Skeletal muscle tissue (tissue), 4 donors: Measurements from ENCODE around the gene HINT3. TPM values are rescaled to one million over a fixed set of nuclear protein-coding genes. Genes with fewer than 3 reads are reported as not detected.
"Not testable (repeated sequence)": the region's sequence is repeated elsewhere in the genome, so short reads cannot be mapped to it uniquely, and the experiment has no call there.

Experiments used
- H3K27ac ChIP-seq: one replicate; pipeline ENCODE4 v1.7.0; 2013; ENCODE audit warnings: mild to moderate bottlenecking, low read depth, low read length, inconsistent platforms
- H3K27me3 ChIP-seq, 3 donors: one replicate each; pipeline ENCODE4 v1.7.0; 2013; ENCODE audit warnings: low read length in 3 of 3; ENCODE audit not compliant: control insufficient read depth in 3 of 3, insufficient read depth in 3 of 3
- H3K36me3 ChIP-seq, 3 donors: one replicate each; pipeline ENCODE4 v1.7.0; 2013; ENCODE audit warnings: low read length in 3 of 3; ENCODE audit not compliant: control insufficient read depth in 3 of 3, insufficient read depth in 3 of 3
- H3K4me1 ChIP-seq, 3 donors: one replicate each; pipeline ENCODE4 v1.7.0; 2013; ENCODE audit warnings: low read length in 3 of 3, mild to moderate bottlenecking in 3 of 3; ENCODE audit not compliant: control insufficient read depth in 3 of 3, insufficient read depth in 3 of 3
- H3K4me3 ChIP-seq, 3 donors: one replicate each; pipeline ENCODE4 v1.7.0; 2013; ENCODE audit warnings: low read length in 3 of 3
- H3K9ac ChIP-seq, 3 donors: one replicate each; pipeline ENCODE4 v1.7.0; 2013; ENCODE audit warnings: low read length in 3 of 3, mild to moderate bottlenecking in 3 of 3, moderate library complexity in 2 of 3, low read depth in 1 of 3
- H3K9me3 ChIP-seq, 3 donors: one replicate each; pipeline ENCODE4 v1.7.0; 2013; ENCODE audit warnings: low read length in 3 of 3; ENCODE audit not compliant: control insufficient read depth in 3 of 3
- total RNA-seq: library from RNA; depleted of rRNA; stranded (reverse); fragments of >200 nt; gene quantifications from one replicate; pipeline ENCODE4 v1.2.3, GENCODE V29; 2014
- donor health status: Osteomylitis.

The HINT3 gene
- total RNA-seq, 1 donor from 2014 or later: 18.8 TPM

DNA sequence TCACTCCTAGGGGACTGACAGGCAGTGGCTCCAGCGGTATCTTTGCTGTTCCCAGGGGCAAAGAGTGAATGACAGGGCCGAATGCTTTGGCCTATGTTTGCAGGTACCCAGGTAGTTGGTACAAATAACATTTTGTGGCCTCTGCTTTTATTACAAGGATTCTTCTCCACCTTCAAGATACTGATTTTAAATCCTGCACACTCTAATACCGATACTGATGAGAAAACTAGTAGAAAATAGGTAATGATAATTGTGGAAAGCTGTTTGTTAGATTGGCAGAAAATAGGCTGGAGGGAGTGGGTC lies 772 bp downstream of the HINT3 start:
- peak overlapping the region; percentile 95 to 96 (median 96) for H3K9ac ChIP-seq
- peaks cover 2 to 5% (median 3%) of the 10 kb centered on the region in 3 donors for H3K36me3 ChIP-seq
- peak overlapping the region; percentile 86 to 94 (median 91) for H3K4me3 ChIP-seq
- peak overlapping the region; percentile 86 for H3K27ac ChIP-seq
- H3K9me3 ChIP-seq: no peaks in the 10 kb centered on the region
- H3K27me3 ChIP-seq: peaks cover 0 to 11% (median 6%) of the 10 kb centered on the region in 3 donors
- H3K4me1 ChIP-seq: peaks cover 4 to 26% (median 17%) of the 10 kb centered on the region in 3 donors

DNA sequence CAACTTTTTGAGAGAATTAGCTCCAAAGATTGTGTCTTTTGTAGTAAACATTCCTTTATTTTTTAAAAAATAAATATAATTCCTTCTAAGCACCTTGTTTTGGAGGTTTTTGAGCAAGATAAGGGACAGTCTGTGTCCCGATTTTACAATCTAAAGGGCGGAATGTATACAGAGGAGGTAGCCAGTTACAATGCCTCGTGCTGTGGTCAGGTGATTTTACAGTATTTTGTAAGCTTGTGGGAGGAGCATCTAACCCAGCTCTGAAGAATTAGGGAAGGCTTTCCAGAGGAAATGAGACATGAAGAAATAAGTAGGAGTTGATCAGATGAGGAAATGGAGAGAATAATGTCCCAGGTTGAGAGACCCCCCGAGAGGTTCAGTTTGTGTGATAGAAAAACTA lies 1.3 kb downstream of the HINT3 start:
- Histone ChIP-seq H3K9ac (peak overlapping the region; percentile 95 to 96 (median 96)), H3K27ac (peak overlapping the region; percentile 86)

DNA sequence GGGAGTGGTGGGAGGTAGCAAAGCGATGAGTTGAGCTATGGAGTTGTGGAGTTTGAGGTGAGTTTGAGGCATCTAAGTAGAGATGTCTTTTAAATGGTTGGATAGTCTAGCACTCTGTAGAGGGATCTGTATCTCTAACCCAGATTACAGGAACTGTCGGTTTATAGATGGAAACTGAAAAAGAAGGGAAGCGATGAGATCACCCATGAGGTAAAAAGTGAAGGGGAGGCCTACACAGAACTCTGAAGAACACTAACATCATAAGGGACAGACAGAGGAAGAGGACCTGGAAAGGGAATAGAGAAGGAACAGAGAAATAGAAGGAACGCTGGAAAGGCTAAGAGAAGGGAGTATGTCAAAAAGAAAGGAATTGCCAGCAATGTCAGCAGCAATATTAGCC lies 2.5 kb downstream of the HINT3 start:
- no peaks in the 10 kb centered on the region for H3K27me3 ChIP-seq
- no peak overlapping the region for H3K9ac ChIP-seq
- no peaks in the 10 kb centered on the region for H3K9me3 ChIP-seq
- H3K27ac ChIP-seq: no peak overlapping the region
- peaks cover 2 to 5% (median 3%) of the 10 kb centered on the region in 3 donors for H3K36me3 ChIP-seq
- H3K4me1 ChIP-seq: peaks cover 4 to 26% (median 17%) of the 10 kb centered on the region in 3 donors
- H3K4me3 ChIP-seq: no peak overlapping the region

More for the DNA sequence above, 1.3 kb downstream of the HINT3 start:
- peak overlapping the region; percentile 86 to 94 (median 91) for H3K4me3 ChIP-seq
- H3K4me1 ChIP-seq: peaks cover 4 to 26% (median 17%) of the 10 kb centered on the region in 3 donors
- peaks cover 0 to 10% (median 6%) of the 10 kb centered on the region in 3 donors for H3K27me3 ChIP-seq
- no peaks in the 10 kb centered on the region for H3K9me3 ChIP-seq
- H3K36me3 ChIP-seq: peaks cover 2 to 5% (median 3%) of the 10 kb centered on the region in 3 donors

DNA sequence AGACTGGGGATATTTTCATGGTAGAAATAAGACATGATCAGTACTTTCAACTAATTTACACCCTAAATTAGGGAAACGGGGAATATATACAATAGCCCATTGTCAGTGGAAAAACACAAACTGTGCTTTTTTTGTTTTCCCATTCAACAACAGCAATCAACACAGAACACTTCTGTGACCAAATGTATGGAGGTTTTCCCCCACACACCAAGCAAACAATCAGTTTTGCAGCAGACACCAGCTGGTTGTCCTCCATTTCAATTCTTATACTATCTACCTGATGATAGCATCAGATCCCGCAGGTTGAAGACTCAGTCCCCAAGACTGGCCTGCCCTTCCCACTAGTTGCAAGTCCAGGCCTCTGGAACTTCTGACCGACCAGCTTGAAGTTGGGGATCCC lies 4.5 kb downstream of the HINT3 start:
- Histone ChIP-seq H3K9ac (no peak overlapping the region), H3K4me1 (peaks cover 4 to 23% (median 15%) of the 10 kb centered on the region in 3 donors), H3K27ac (no peak overlapping the region), H3K27me3 (no peaks in the 10 kb centered on the region), H3K9me3 (no peaks in the 10 kb centered on the region), H3K4me3 (no peak overlapping the region), H3K36me3 (peaks cover 2 to 5% (median 3%) of the 10 kb centered on the region in 3 donors)

GRCh38 chr6:125962900-125963497 lies 6.4 kb downstream of the HINT3 start:
- H3K9me3 ChIP-seq: no peaks in the 10 kb centered on the region
- no peak overlapping the region for H3K9ac ChIP-seq

GRCh38 chr6:125963817-125964216 lies 7.2 kb downstream of the HINT3 start:
- no peak overlapping the region for H3K4me3 ChIP-seq
- H3K36me3 ChIP-seq: peaks cover under 1 to 13% (median 2%) of the 10 kb centered on the region in 3 donors
- H3K27ac ChIP-seq: no peak overlapping the region
- H3K4me1 ChIP-seq: peaks cover 0 to 8% (median 0%) of the 10 kb centered on the region in 3 donors
- no peaks in the 10 kb centered on the region for H3K27me3 ChIP-seq
- H3K9me3 ChIP-seq: no peaks in the 10 kb centered on the region
- no peak overlapping the region for H3K9ac ChIP-seq

More at GRCh38 chr6:125962900-125963497, 6.4 kb downstream of the HINT3 start:
- Histone ChIP-seq H3K4me1 (peaks cover 4 to 14% (median 7%) of the 10 kb centered on the region in 3 donors), H3K36me3 (peaks cover 2 to 10% (median 2%) of the 10 kb centered on the region in 3 donors), H3K4me3 (no peak overlapping the region), H3K27me3 (no peaks in the 10 kb centered on the region), H3K27ac (no peak overlapping the region)

DNA sequence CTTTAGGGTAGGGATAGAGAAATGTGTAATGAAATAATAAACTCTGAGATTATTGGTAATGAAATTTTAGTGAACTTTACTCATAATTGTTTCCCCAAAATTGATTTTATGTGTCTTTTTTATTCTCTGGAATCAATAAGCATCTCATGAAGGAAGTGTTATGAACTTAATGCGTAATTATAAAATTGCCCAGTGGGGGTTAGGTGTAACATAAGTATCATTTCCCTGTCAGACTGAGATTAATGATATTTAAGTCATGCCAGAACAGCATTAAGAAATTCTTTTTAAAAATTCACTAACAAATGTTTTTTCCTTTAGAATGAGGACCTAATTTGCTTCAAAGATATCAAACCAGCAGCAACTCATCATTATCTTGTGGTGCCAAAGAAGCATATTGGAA lies 10.0 kb downstream of the HINT3 start:
- Histone ChIP-seq H3K4me1 (no peaks in the 10 kb centered on the region), H3K27ac (no peak overlapping the region), H3K9me3 (no peaks in the 10 kb centered on the region), H3K4me3 (no peak overlapping the region), H3K27me3 (no peaks in the 10 kb centered on the region), H3K9ac (no peak overlapping the region), H3K36me3 (peaks cover 0 to 10% (median 2%) of the 10 kb centered on the region in 3 donors)

- no peaks in the 10 kb centered on the region for H3K27me3 ChIP-seq
- H3K9me3 ChIP-seq: no peaks in the 10 kb centered on the region
- no peak overlapping the region for H3K27ac ChIP-seq
- no peaks in the 10 kb centered on the region for H3K4me1 ChIP-seq
- no peak overlapping the region for H3K9ac ChIP-seq
- H3K36me3 ChIP-seq: peaks cover 0 to 10% (median 2%) of the 10 kb centered on the region in 3 donors
- no peak overlapping the region for H3K4me3 ChIP-seq
These were observed 11.9 kb downstream of the HINT3 start for GRCh38 chr6:125968493-125968892.

- Histone ChIP-seq H3K27me3 (no peaks in the 10 kb centered on the region), H3K4me1 (no peaks in the 10 kb centered on the region), H3K9me3 (no peaks in the 10 kb centered on the region), H3K9ac (no peak overlapping the region), H3K27ac (no peak overlapping the region), H3K4me3 (no peak overlapping the region), H3K36me3 (peaks cover 0 to 18% (median 10%) of the 10 kb centered on the region in 3 donors)
These were observed 14.2 kb downstream of the HINT3 start for GRCh38 chr6:125970760-125971159.

DNA sequence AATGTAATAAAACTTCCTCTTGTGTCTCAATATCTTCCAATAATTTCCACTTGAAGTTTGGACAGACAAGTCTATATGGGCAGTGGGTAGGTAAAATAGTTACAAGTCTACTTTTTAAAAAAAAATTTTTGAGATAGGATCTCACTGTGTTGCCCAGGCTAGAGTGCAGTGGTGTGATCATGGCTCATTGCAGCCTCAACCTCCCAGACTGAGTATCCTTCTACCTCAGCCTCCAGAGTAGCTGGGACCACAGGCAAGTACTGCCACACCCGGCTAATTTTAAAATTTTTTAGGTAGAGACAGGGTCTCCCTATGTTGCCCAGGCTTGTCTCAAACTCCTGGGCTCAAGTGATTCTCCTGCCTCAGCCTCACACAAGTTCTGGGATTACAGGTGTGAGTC lies 15.9 kb downstream of the HINT3 start:
- not testable (repeated sequence) for H3K4me3 ChIP-seq, H3K9me3 ChIP-seq, H3K9ac ChIP-seq, H3K27me3 ChIP-seq, H3K4me1 ChIP-seq, H3K27ac ChIP-seq
- peaks cover 0 to 22% (median 10%) of the 10 kb centered on the region in 3 donors for H3K36me3 ChIP-seq
